ENCODE measurements around the gene DOCK2. TPM values are rescaled to one million over a fixed set of nuclear protein-coding genes. Genes with fewer than 3 reads are reported as not detected.

Gene DOCK2
- total and polyA plus RNA-seq, 9 of the 15 experiments (the other 6 are each of a cell fraction or from before 2014, with no cell fraction given) = 4.5 to 42.6 (median 20.5) TPM

DNA sequence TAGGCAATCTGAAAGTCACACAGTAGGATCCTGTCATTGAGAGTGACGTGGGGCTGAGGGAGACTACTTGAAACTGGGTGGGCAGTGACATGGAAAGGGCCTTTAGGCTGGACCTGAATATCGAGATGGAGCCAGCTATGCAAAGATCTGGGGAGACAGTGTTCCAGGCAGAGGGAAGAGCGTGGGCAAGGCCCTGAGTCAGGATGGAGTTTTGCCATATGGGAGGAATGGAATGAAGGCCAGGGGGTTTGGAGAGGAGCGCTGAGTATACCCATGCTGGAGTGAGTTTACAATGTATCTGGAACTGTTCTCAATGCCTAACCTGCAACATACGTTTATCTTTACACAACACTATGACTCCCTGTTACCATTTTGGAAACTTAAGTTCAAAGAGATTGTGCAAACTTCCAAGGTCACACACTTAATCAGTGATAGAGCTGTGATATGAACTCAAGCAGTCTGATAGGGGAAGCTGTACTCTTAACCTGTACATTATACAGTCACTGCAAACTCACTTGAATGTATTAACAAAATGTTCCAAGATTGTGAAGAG is 309.7 kb downstream of the DOCK2 start:
- no peak for FAIRE-seq
- in situ Hi-C loops (cut with MboI) (no loop called here), intact Hi-C loops (cut with micrococcal nuclease) (no loop called here)
- no peak overlapping the region for H3K4me2 ChIP-seq (ENCODE audit: insufficient read depth, low read length)
- no peak overlapping the region for H3K9ac ChIP-seq (ENCODE audit: insufficient read depth in 1 of 2, low read depth in 2 of 2, low read length in 2 of 2)
- POLR2A ChIA-PET = interaction anchor here (0.6 to 1.5 kb wide), 3 partner anchors 9 to 107 kb away, joined by 3 to 4 read pairs (median 3); no protein-coding TSS in a partner anchor
- no peaks in the 10 kb centered on the region for H3K79me2 ChIP-seq (ENCODE audit: control insufficient read depth, insufficient read depth, low read length)
- WGBS (ENCODE audit: insufficient coverage, low coverage, missing lambda C conversion rate) = 6% methylated on average over 5 of the region's 5 CpGs
- no peaks in the 10 kb centered on the region; a peak in 1 of 5 replicates for H3K27me3 ChIP-seq (ENCODE audit: control insufficient read depth in 2 of 2, insufficient read depth in 2 of 2, low read length in 2 of 2)
- no peaks in the 10 kb centered on the region for H3K36me3 ChIP-seq (ENCODE audit: control insufficient read depth, insufficient read depth, low read length)
- no peak for ATAC-seq
- no peak overlapping the region for H3K4me3 ChIP-seq
- CTCF ChIA-PET (ENCODE audit: low intra/inter-chr PET ratio) = no interaction called here
- H4K20me1 ChIP-seq (replicated peaks; ENCODE audit: control insufficient read depth, insufficient read depth, low read length) = no peaks in the 10 kb centered on the region
- H3K9me3 ChIP-seq (replicated peaks; ENCODE audit: control insufficient read depth, insufficient read depth, low read depth, low read length) = no peaks in the 10 kb centered on the region
- no peak overlapping the region for H2AFZ ChIP-seq (ENCODE audit: low read depth, low read length)
- DNase-seq (ENCODE audit: extremely low read depth in 1 of 4, low spot score in 3 of 4) = no peak
- H3K4me1 ChIP-seq (replicated peaks in 1 of 2; ENCODE audit: control insufficient read depth in 2 of 2, insufficient read depth in 2 of 2, low read length in 2 of 2) = no peaks in the 10 kb centered on the region; a peak in 1 of 5 replicates
- no TSS peak for BruUV-seq (replicated peaks)
- no peak overlapping the region for H3K27ac ChIP-seq (ENCODE audit: extremely low read depth, low read depth, low read length)
- no peaks in the 10 kb centered on the region for H3K9me1 ChIP-seq (ENCODE audit: control insufficient read depth, insufficient read depth, low read length)
- TF ChIP-seq DNMT1 (IDR thresholded peaks at IDR 0.05) = no peak
- no peak for TF ChIP-seq ZKSCAN8 (CRISPR knock-in tag; IDR thresholded peaks at IDR 0.05)
- TF ChIP-seq SIX5 (IDR thresholded peaks at IDR 0.05; ENCODE audit: borderline replicate concordance in 1 of 2, insufficient read depth in 1 of 2, low read depth in 1 of 2, low read length in 2 of 2) = no peak
- TF ChIP-seq, protein P1, sequence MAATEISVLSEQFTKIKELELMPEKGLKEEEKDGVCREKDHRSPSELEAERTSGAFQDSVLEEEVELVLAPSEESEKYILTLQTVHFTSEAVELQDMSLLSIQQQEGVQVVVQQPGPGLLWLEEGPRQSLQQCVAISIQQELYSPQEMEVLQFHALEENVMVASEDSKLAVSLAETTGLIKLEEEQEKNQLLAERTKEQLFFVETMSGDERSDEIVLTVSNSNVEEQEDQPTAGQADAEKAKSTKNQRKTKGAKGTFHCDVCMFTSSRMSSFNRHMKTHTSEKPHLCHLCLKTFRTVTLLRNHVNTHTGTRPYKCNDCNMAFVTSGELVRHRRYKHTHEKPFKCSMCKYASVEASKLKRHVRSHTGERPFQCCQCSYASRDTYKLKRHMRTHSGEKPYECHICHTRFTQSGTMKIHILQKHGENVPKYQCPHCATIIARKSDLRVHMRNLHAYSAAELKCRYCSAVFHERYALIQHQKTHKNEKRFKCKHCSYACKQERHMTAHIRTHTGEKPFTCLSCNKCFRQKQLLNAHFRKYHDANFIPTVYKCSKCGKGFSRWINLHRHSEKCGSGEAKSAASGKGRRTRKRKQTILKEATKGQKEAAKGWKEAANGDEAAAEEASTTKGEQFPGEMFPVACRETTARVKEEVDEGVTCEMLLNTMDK (IDR thresholded peaks at IDR 0.05; ENCODE audit: borderline replicate concordance, insufficient read depth, low read depth, low read length, poor library complexity, severe bottlenecking) = no peak
- no peak for TF ChIP-seq WHSC1 (IDR thresholded peaks at IDR 0.05; ENCODE audit: low read length)
- TF ChIP-seq TAF9B (IDR thresholded peaks at IDR 0.05; ENCODE audit: partially characterized antibody) = no peak
- TF ChIP-seq, protein P2, sequence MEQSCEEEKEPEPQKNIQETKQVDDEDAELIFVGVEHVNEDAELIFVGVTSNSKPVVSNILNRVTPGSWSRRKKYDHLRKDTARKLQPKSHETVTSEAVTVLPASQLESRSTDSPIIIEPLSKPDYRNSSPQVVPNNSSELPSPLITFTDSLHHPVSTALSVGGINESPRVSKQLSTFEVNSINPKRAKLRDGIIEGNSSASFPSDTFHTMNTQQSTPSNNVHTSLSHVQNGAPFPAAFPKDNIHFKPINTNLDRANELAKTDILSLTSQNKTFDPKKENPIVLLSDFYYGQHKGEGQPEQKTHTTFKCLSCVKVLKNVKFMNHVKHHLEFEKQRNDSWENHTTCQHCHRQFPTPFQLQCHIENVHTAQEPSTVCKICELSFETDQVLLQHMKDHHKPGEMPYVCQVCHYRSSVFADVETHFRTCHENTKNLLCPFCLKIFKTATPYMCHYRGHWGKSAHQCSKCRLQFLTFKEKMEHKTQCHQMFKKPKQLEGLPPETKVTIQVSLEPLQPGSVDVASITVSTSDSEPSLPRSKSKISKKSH (CRISPR knock-in tag; IDR thresholded peaks at IDR 0.05) = no peak
- TF ChIP-seq, protein P3, sequence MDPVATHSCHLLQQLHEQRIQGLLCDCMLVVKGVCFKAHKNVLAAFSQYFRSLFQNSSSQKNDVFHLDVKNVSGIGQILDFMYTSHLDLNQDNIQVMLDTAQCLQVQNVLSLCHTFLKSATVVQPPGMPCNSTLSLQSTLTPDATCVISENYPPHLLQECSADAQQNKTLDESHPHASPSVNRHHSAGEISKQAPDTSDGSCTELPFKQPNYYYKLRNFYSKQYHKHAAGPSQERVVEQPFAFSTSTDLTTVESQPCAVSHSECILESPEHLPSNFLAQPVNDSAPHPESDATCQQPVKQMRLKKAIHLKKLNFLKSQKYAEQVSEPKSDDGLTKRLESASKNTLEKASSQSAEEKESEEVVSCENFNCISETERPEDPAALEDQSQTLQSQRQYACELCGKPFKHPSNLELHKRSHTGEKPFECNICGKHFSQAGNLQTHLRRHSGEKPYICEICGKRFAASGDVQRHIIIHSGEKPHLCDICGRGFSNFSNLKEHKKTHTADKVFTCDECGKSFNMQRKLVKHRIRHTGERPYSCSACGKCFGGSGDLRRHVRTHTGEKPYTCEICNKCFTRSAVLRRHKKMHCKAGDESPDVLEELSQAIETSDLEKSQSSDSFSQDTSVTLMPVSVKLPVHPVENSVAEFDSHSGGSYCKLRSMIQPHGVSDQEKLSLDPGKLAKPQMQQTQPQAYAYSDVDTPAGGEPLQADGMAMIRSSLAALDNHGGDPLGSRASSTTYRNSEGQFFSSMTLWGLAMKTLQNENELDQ (CRISPR knock-in tag; IDR thresholded peaks at IDR 0.05; ENCODE audit: borderline replicate concordance) = no peak
- TF ChIP-seq JUND (IDR thresholded peaks at IDR 0.05; ENCODE audit: borderline replicate concordance, low read depth, low read length) = no peak
- TF ChIP-seq JUND (tag; IDR thresholded peaks at IDR 0.05; ENCODE audit: borderline replicate concordance, low read depth, low read length) = no peak
- TF ChIP-seq KAT2B (IDR thresholded peaks at IDR 0.05; ENCODE audit: low read depth, low read length) = no peak
- no peak for TF ChIP-seq ZNF165 (CRISPR knock-in tag; IDR thresholded peaks at IDR 0.05; ENCODE audit: borderline replicate concordance)
- TF ChIP-seq MCM5 (IDR thresholded peaks at IDR 0.05; ENCODE audit: low read depth) = no peak
- no peak for TF ChIP-seq SRF (CRISPR knock-in tag; IDR thresholded peaks at IDR 0.05)
- TF ChIP-seq NBN (IDR thresholded peaks at IDR 0.05; ENCODE audit: low read depth) = no peak
- TF ChIP-seq BRD9 (IDR thresholded peaks at IDR 0.05; ENCODE audit: low read depth, partially characterized antibody) = no peak
- no peak for TF ChIP-seq FOXK1 (CRISPR knock-in tag; IDR thresholded peaks at IDR 0.05; ENCODE audit: borderline replicate concordance)

Measured in K562 (cell line).